GM19467 (cell line): ENCODE measurements around the gene ZNF467.

ENCODE experiments used
- ATAC-seq: cut with Tn5 transposase; IDR thresholded peaks from one replicate; pipeline ENCODE4 v1.9.1; 2021; ENCODE audit warnings: mild to moderate bottlenecking, moderate library complexity; ENCODE audit not compliant: unreplicated experiment

The ZNF467 gene

GRCh38 chr7:149751043-149751775, 22.2 kb downstream of the ZNF467 start:
- no peak for ATAC-seq

- no peak for ATAC-seq
Measured at GRCh38 chr7:149750122-149750845, 23.1 kb downstream of the ZNF467 start.

- no peak for ATAC-seq
Measured at GRCh38 chr7:149748076-149748874, 25.1 kb downstream of the ZNF467 start.

GRCh38 chr7:149743476-149744255, 29.7 kb downstream of the ZNF467 start:
- ATAC-seq = no peak

- ATAC-seq = no peak
Measured at GRCh38 chr7:149742075-149742701, 31.2 kb downstream of the ZNF467 start.

- no peak for ATAC-seq
Measured at GRCh38 chr7:149741629-149742028, 31.8 kb downstream of the ZNF467 start.

- no peak for ATAC-seq
Measured at GRCh38 chr7:149736478-149737360, 36.7 kb downstream of the ZNF467 start.

- ATAC-seq = no peak
Measured at GRCh38 chr7:149735779-149736477, 37.5 kb downstream of the ZNF467 start.

- no peak for ATAC-seq
Measured at GRCh38 chr7:149735181-149735602, 38.2 kb downstream of the ZNF467 start.

- ATAC-seq = no peak
Measured at GRCh38 chr7:149734791-149735075, 38.7 kb downstream of the ZNF467 start.

GRCh38 chr7:149733924-149734790, 39.2 kb downstream of the ZNF467 start:
- no peak for ATAC-seq

- no peak for ATAC-seq
Measured at GRCh38 chr7:149733131-149733923, 40.1 kb downstream of the ZNF467 start.

GRCh38 chr7:149732611-149733010, 40.8 kb downstream of the ZNF467 start:
- no peak for ATAC-seq

- ATAC-seq = no peak
Measured at GRCh38 chr7:149732111-149732561, 41.3 kb downstream of the ZNF467 start.

- no peak for ATAC-seq
Measured at GRCh38 chr7:149731207-149731955, 42.0 kb downstream of the ZNF467 start.
